Activated naive CD8-positive, alpha-beta T cell treated with anti-CD3 and anti-CD28 coated beads, Interleukin-2, amount 10 ng/mL, durations not matched to agents 7 days and 5 days (primary cell): Measurements from ENCODE around the gene PACRG. TPM values are rescaled to one million over a fixed set of nuclear protein-coding genes. Genes with fewer than 3 reads are reported as not detected.

Experiments
- total RNA-seq, 2 experiments: library from RNA; stranded (reverse); gene quantifications; one replicate each; pipeline ENCODE4 v1.2.3, GENCODE V29; 2021

Gene PACRG
- total RNA-seq, 2 experiments from 2014 or later: 0.58 TPM; not detected in 1

Other genes with a start within 250 kb of the PACRG start
- gene PRKN, start 208 bp upstream of the PACRG start, total RNA-seq: 1 to 10 TPM in 1 of 2 experiments, under 1 TPM in 1; 1.00 to 1.5 TPM